GM21515 (cell line): ENCODE data around the gene KCNAB1.
"Not testable (repeated sequence)": the region's sequence is repeated elsewhere in the genome, so short reads cannot be mapped to it uniquely, and the experiment has no call there.

Experiments
- ATAC-seq: cut with Tn5 transposase; IDR thresholded peaks from one replicate; pipeline ENCODE4 v1.9.1; 2021; ENCODE audit not compliant: unreplicated experiment

The KCNAB1 gene

DNA sequence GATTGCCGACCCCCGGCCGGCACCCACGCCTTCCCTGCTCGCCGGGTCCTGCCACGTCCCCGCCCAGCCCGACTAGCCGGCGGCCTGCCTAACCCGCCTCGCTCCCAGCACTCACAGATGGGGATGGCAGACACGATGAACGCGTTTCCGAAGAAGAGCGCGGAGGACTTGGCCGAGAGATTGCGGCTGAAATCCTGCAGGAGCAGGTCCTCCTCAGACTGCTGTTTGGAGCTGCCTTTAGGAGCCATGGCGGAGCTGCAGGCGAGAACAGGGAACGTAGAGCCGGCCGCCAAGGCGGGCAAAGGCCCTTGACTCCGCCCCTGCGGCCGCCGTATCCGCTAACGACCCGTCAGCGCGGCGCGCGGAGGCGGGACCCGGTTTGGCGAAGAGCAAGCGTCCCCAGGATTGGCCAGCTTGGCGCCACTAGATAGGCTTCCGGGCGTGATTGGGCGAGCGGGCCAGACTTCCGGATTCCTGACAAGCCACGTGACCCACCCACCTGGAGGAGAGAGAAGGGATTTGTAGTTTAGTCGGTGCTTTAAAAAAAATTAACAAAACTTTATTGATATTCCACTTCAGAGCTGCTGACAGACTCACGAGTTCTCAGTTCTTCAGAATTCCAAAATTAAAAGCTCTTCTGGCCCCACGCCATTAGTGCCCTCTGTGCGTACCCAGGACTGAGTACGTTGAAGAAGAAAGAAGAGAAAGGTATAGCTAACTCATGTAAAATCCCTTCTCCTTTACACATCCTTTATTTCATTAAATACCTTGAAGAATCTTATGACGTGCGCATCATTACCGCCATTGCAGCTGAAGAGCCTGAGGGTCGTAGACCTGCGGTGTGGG lies 434.7 kb downstream of the KCNAB1 start, which contains the start of gene SSR3:
Gene SSR3 (minus strand): TSS at position 276 of the 846 bp plus-strand sequence. CDS start 28 bp downstream, at position 248.
- peak; percentile 99 for ATAC-seq

DNA sequence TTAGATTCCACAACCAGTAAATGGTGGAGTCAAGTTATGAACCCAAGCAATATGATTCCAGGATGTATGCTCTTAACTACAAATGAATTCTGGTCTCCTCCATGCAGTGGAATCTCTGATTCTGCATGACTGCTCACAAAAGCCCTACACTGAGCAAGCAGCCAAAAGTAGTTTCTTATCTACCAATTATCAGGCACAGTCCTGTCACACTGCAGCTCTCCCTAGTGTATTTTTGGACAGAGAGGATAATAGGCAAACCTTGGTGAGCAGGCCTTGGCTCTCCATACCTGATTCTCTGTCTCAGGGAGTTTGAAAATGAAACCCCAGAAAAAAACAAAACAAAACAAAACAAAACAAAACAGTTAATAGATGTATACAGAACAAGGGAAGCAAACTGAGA lies 438.0 kb downstream of the KCNAB1 start:
- no peak for ATAC-seq

DNA sequence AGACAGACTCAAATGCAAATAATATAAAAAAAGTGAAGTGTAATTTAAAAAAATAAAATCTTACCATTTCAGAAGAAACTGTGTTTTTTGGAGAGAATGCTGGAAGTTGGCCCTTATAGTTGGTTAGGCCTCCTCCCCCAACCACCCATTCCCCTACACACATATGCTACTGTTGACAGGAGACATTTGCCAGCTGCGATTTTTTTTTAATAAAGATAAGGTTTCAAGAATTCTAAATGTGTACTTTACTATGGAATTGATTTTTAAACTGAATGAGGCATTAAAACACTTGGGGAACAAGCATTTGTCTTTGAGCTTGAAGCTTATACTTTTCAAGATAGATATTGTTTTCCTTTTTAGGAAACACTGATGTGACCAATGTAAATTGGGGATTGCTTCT lies 438.9 kb downstream of the KCNAB1 start:
- ATAC-seq, result no peak

DNA sequence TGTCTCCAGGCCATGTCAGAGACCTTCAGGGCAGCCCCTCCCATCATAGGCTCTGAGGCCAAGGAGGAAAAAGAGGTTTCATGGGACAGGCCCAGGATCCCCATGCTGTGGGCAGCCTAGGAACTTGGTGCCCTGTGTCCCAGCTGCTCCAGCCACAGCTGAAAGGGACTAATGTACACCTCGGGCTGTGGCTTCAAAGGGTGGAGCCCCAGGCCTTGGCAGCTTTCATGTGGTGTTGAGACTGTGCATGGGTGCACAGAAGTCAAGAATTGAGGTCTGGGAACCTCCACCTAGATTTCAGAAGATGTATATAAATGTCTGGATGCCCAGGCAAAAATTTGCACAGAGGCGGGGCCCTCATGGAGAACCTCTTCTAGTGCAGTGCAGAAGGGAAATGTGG lies 441.2 kb downstream of the KCNAB1 start:
- ATAC-seq, result no peak

DNA sequence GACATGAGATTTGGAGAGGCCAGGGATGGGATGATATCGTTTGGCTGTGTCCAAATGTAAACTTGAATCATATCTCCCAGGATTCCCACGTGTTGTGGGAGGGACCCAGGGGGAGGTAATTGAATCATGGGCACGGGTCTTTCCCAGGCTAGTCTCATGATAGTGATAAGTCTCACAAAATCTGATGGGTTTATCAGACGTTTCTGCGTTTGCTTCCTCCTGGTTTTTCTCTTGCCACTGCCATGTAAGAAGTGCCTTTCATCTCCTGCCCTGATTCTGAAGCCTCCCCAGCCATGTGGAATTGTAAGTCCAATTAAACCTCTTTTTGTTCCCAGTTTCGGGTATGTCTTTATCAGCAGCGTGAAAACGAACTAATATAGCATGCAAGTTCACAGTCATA lies 442.1 kb downstream of the KCNAB1 start:
- not testable (repeated sequence) for ATAC-seq

DNA sequence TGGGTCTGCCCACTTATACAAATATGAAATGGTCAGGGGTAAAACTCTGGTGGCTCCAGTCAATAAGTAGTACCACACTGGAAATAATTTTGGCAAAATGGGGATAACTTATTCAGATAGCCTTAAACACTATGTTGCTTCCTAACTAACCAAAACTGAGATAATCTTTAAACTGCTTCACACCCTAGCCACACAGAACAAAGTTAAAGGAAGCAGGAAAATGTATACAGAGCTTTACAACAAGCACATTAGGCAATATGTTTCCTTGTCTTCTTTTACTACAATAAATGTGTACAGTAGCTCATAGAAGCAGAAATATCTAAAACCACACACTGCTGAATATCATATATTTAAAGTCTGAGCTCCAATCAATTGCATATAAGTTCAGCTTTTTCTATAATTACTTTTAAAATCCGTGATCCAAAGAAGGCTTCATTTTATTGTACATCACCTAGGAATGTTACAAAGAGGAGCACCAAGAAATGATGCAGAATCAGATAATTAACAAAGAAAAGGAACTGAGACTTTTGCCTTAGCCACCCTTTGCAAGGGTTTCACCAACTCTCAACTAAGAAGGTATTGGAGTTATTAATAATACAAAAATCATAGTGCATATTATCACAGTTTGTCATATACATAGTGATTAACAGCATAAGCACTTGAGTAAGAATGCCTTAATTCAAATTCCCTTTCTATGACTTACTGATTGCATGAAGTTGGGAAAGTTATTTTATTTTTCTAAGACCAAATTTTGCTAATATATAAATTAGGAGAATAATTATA lies 443.7 kb downstream of the KCNAB1 start:
- no peak for ATAC-seq

DNA sequence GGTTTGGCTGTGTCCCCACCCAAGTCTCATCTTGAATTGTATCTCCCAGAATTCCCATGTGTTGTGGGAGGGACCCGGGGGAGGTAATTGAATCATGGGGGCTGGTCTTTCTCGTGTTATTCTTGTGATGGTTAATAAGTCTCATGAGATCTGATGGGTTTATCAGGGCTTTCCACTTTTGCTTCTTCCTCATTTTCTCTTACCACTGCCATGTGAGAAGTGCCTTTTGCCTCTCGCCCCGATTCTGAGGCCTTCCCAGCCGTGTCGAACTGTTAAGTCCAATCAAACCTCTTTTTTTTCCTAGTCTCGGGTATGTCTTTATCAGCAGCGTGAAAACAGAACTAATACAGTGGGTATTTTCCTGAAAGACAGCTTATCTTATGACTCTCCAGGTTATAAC lies 448.6 kb downstream of the KCNAB1 start:
- ATAC-seq, result not testable (repeated sequence)

DNA sequence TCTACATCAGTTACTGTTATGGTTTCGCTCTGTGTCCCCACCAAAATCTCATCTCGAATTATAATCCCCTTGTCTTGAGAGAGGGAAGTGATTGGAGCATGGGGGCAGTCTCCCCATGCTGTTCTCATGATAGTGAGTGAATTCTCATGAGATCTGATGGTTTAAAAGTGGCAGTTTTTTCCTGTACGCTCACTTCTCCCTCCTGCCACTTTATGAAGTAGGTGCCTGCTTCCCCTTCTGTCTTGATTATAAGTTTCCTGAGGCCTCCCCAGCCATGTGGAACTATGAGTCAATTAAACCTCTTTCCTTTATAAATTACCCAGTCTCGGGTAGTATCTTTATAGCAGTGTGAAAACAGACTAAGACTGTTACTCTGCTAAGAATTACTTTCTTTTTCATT lies 449.5 kb downstream of the KCNAB1 start:
- ATAC-seq, result not testable (repeated sequence)

DNA sequence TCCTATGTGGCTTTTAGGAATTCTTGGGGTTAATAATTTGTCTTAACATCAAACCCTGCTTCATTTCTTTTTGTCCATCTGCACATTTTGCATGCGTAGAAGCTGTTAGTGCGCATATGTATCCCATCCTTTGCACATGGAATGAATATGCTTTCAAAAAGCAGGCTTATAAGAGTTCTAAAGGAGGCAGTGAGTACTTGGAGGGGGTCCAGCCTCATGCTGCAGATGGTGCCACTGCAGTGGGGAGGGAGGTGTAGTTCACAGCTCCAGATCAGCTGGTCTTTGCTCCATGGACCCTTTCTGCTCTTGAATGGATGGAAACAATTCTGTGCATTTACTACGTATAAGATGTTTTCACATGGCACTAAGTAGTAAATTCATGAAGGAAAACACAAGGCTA lies 455.3 kb downstream of the KCNAB1 start:
- ATAC-seq, result no peak

DNA sequence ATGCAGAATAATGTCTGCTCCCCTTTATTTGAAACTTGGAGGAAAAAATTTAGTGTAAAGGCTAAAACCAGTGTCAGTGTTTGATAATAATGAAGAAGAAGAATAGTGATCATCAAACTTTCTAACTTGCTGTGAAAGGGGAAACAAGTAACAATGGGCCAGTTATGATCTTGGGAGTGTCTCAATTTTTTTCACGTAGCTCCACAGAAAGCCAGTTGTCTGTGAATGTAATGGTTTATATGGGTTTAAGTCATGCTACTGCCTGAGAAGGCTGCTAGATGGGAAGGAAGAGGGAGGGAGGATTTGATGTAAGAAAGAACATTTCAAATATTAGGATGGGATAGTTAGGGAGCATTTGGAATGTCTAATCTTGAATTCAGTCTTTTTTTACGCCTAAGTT lies 455.7 kb downstream of the KCNAB1 start:
- no peak for ATAC-seq

DNA sequence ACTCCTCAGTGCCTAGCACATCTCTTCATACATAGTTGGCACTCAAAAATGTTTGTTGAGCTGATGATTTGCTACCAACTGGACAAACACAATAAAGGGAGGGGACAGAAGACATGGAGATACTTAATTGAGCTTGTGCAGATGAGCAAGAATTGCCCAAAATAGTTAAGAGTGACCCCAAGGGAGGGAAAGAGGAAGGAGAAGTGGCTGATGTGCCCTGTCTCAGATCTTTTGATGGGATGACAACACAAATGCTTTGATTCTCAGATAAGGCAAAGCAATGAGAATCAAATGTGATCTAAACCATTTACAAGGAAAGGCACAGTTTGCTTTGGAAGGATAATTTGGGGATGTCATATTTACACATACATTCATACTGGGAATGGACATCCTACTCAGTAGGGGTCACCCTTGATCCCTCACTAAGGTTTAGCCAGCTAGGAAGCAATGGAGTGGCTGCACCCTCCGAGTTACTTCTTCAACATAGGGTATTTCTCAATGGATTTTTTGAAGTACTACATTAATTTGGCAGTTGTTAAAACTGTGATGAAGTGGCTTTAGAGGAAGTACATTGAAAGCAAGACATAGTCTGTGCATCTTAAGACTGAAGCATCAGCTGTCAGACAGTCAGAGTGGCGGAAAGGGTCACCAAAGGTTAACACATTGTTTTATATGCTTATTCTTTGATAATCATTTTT lies 456.4 kb downstream of the KCNAB1 start:
- ATAC-seq, result no peak

DNA sequence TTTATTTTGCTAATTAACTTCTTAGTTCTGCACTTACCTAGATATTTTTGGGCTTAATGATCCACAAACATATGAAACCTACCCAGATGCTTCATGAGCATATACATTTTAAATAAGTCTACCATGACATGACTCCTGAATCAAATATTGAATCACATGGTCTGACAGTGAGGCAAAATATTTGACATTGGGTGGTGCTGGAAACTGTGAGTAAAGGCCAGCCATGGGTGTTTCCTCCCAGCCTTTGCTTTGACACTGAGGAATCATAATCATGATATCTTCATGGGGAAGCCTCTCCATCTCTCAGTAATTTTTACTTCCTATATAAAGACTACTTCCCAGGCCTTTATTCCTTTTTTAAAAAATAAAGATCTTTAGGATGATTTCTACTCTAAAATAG lies 457.4 kb downstream of the KCNAB1 start:
- no peak for ATAC-seq

DNA sequence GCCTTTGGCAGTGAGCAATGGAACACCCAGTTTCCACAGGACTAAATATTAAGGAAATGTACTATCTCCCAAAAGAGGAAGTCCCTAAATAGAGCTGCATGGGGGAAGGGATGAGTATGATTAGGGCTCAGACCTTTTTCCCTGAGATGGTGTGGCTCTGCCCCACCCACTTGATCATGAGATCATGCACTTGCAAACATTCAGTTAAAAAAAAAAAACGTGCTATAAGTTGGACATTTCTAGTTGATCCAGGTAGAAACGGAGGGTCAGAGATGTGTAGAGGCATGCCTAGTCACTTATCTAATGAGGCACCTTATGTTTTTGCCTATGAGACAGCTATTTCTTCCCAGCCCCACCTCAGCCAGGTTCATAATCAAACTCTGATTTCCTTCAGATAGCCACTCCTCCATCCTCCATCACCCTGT lies 459.1 kb downstream of the KCNAB1 start:
- ATAC-seq, result no peak

DNA sequence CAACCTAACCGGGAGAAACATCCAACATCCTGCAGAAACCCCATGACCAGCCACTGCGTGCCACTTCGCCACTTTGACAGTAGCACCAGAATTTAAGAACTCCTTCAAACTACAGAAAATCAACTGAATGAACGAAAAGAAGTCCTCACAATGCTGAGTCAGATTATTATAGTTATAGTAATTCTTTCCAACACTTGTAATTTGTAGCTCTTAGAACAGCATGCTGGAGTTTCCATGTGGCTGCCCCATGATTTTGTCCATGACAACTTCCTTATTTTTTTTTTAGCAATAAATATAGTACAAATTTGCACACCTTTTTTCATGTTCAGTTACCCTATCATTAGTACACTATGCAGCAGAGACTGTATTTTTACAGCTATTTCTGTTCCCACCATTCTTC lies 460.7 kb downstream of the KCNAB1 start:
- no peak for ATAC-seq

DNA sequence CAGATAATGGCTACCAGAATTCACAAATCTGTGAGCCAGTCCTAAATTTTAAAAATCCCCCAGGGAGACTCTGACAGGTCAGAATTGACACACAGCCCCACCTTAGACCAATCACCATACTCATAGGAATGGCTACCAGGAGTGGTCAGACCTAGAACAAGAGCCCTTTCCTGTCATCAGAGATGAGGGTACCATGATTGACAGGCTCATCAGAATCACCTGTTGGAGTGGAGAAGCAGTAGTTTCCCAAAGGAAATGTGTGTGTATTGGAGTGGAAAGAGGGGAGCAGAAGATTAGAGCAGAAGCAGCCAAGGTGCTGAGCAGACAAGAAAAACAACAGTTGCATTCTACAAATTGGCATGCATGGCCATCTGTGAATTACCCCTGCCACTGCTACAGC lies 461.6 kb downstream of the KCNAB1 start:
- no peak for ATAC-seq

DNA sequence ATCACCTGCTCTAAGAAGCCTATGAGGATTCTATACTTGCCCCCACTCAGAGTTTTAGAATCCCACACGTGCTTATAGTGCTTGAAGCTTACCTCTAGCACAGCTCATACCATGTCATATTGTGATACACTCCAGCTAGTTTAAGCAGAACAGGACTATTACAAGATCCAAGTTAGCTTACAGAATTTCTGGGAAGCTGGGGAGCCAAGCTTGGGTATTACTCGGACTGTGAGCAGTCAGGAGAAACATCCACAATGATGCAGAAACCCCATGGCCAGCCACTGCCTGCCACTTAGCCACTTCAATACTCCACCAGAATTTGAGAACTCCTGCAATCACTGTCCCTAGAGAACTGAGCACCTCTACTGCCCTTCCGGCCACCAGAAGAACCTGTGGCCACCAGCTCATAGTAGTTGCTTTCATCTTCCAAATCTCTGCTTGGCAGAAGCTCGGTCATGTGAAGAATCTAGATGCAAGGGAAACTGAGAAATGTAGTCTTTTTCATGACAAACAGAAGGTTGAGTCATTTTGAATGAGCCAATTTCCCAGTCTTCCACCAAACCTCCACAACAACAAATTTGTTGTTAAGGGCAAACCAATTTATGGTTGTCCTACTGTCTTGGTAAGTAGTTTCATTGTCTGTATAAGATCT lies 462.3 kb downstream of the KCNAB1 start:
- ATAC-seq, result no peak

DNA sequence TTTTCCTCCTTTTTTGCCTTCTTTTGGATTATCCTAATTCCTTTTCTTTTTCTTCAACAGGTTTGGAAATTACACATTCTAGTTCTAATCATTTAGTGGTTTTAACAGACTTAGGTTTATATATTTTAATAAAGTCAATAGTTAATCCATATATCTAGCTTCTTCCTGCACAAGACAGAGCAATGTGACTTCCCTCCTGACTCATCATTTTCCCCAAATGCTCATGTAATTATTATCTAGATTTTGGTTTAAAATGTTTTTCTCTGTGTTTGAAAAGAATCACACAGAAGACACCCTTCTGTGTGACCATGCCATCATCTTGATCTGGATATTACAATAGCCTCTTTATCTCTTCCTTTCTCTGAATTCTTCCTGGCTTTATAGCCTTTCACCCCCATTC lies 463.1 kb downstream of the KCNAB1 start:
- ATAC-seq, result no peak

DNA sequence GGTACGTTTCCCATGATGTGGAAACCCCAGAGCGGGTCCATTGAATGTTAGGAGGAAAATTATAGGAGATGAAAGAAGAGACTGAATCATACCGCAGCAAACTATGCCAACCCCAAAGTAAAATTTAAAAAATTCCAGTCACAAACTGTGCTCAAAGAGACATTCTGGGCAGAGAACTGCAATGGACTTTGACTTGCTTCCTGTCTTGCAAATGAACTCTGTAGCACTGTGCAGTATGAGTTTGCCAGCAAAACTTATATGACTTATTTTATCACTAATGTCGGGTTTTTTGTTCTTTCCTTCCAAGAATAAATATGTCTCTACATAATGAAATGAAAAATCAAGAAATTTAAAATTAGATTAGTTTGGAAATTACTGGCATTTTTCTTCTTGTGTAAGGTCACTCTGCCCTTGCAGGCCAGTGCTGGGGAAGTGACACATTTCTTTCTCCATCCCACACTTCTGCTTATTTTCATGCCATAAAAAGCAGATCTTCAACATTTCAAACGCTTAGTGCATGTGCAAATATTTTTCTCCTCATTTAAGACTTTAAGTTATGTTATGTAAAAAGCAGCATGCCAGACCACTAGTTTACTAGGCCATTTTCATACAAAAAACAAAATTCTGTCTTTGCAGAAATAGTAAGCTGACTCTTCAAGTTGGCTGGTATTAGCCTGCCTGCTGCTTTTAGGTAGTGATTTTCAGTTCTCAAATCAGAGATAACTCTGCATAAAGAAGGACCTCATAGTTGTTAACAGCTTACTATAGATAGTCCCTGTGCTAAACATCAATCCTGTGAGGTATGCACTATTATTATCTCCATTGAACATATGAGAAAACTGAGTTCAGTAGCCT lies 466.8 kb downstream of the KCNAB1 start:
- ATAC-seq, result peak; percentile 71

DNA sequence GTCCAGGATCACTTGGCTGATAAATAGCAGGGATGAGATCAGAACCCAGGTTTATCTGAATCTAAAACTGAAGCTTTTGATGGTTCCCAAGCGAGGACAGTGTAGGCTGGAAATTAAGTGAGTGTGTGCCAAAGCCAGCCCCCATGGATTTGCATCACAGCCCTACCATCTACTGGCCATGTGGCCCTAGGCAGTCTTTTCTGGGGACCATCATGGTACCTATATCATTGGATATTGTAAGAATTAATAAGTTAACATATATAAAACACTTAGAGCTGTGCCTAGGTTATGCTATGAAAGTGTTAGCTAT lies 467.3 kb downstream of the KCNAB1 start:
- ATAC-seq, result no peak
